H1 (cell line): ENCODE data around the gene ZNF536. TPM values are rescaled to one million over a fixed set of nuclear protein-coding genes. Genes with fewer than 3 reads are reported as not detected.
A peak's percentile ranks its signal among the peaks of the same experiment; 100 is the strongest.

Experiments used
- CTCF ChIA-PET: fragments of 300-600 bp; sonication (Branson Sonifier 250); formaldehyde crosslinking; loops from one replicate; lab custom pipeline; 2021; ENCODE audit not compliant: partially characterized antibody; lab: Charles Lee
- POLR2A ChIA-PET: fragments of 300-600 bp; sonication (Branson Sonifier 250); formaldehyde crosslinking; loops from one replicate; lab custom pipeline; 2021; ENCODE audit warnings: inconsistent platforms; ENCODE audit not compliant: partially characterized antibody; lab: Charles Lee
- DNase-seq, 2 experiments: peaks; one replicate each; pipeline versions ENCODE4 v3.0.0 to v3.0.0-alpha.2; 2010 to 2022; ENCODE audit warnings: low spot score in 2 of 2, low read depth in 1 of 2, mixed read lengths in 1 of 2
- FAIRE-seq: peaks from 2 replicates; lab custom pipeline; 2011; peaks lifted over from hg19 to GRCh38; lab: Jason Lieb, UNC
- H2AFZ ChIP-seq: 2 replicates; pipeline ENCODE4 v1.8.1; 2012; ENCODE audit warnings: low read length, inconsistent platforms
- H2AK5ac ChIP-seq: 2 replicates; pipeline ENCODE4 v1.6.1; 2013; ENCODE audit warnings: low read depth, low read length
- H2BK120ac ChIP-seq: replicated peaks from 2 replicates; pipeline ENCODE3; 2013; ENCODE audit warnings: low read depth, low read length, inconsistent platforms
- H2BK12ac ChIP-seq: 2 replicates; pipeline ENCODE4 v1.6.1; 2013; ENCODE audit warnings: low read depth, low read length
- H2BK15ac ChIP-seq: 2 replicates; pipeline ENCODE4 v1.6.1; 2013; ENCODE audit warnings: low read length
- H2BK20ac ChIP-seq: 2 replicates; pipeline ENCODE4 v1.6.1; 2013; ENCODE audit warnings: low read length
- H2BK5ac ChIP-seq: 2 replicates; pipeline ENCODE4 v1.6.1; 2013; ENCODE audit warnings: low read depth, low read length
- H3K14ac ChIP-seq: 2 replicates; pipeline ENCODE4 v1.6.1; 2013; ENCODE audit warnings: inconsistent platforms; ENCODE audit not compliant: insufficient read length
- H3K18ac ChIP-seq: 2 replicates; pipeline ENCODE4 v1.6.1; 2013; ENCODE audit warnings: low read length; ENCODE audit errors: extremely low read depth
- H3K23ac ChIP-seq: 2 replicates; pipeline ENCODE4 v1.6.1; 2013; ENCODE audit warnings: inconsistent platforms; ENCODE audit not compliant: insufficient read length
- H3K23me2 ChIP-seq: 2 replicates; pipeline ENCODE4 v1.6.1; 2013; ENCODE audit warnings: low read depth, low read length
- H3K27ac ChIP-seq: 2 replicates; pipeline ENCODE4 v1.6.1; 2011; ENCODE audit warnings: low read depth, low read length, inconsistent platforms
- H3K27me3 ChIP-seq, 4 experiments: replicated peaks in 1 of 4; 1 replicate in 1 of 4; 2 replicates in 3 of 4; pipeline versions ENCODE4 v1.6.1 to v1.8.1; 2011 to 2013; ENCODE audit warnings: low read length in 3 of 4, mild to moderate bottlenecking in 3 of 4, inconsistent platforms in 2 of 4, mixed read lengths in 2 of 4, moderate library complexity in 1 of 4; ENCODE audit not compliant: control insufficient read depth in 3 of 4, insufficient read depth in 3 of 4; ENCODE audit errors: extremely low read depth in 1 of 4
- H3K36me3 ChIP-seq, 4 experiments: 2 replicates each; pipeline versions ENCODE4 v1.6.1 to v1.8.1; 2011 to 2013; ENCODE audit warnings: mild to moderate bottlenecking in 4 of 4, low read length in 3 of 4, moderate library complexity in 2 of 4, control low read depth in 1 of 4, inconsistent platforms in 1 of 4; ENCODE audit not compliant: insufficient read depth in 4 of 4, control insufficient read depth in 2 of 4
- H3K4ac ChIP-seq: replicated peaks from 2 replicates; pipeline ENCODE3; 2013; ENCODE audit warnings: low read length, low read depth, mixed read lengths, inconsistent platforms; ENCODE audit not compliant: insufficient read length
- H3K4me1 ChIP-seq, 4 experiments: replicated peaks in 1 of 4; 1 replicate in 1 of 4; 2 replicates in 3 of 4; pipeline versions ENCODE4 v1.6.1 to v1.8.1; 2011 to 2013; ENCODE audit warnings: low read length in 3 of 4, inconsistent platforms in 2 of 4, mixed read lengths in 1 of 4; ENCODE audit not compliant: insufficient read depth in 4 of 4, control insufficient read depth in 3 of 4
- H3K4me2 ChIP-seq, 2 experiments: 2 replicates each; pipeline versions ENCODE4 v1.6.1 to v1.8.1; 2011 to 2013; ENCODE audit warnings: low read depth in 2 of 2, low read length in 2 of 2, control low read depth in 1 of 2, inconsistent platforms in 1 of 2, mild to moderate bottlenecking in 1 of 2; ENCODE audit not compliant: insufficient read depth in 1 of 2
- H3K4me3 ChIP-seq, 4 experiments: fragments of 200-600, 300-600 bp in 1 of 4; sonication (generic), shearing (Covaris generic), sonication (Bioruptor Twin) in 1 of 4; 2 replicates each; pipeline versions ENCODE4 v1.5.1 to v1.8.1; 2011 to 2016; ENCODE audit warnings: low read length in 4 of 4, low read depth in 3 of 4, control low read depth in 2 of 4, inconsistent platforms in 2 of 4, mild to moderate bottlenecking in 2 of 4, mixed read lengths in 1 of 4, moderate library complexity in 1 of 4; ENCODE audit not compliant: insufficient read depth in 2 of 4; ENCODE audit errors: extremely low read depth in 1 of 4
- H3K56ac ChIP-seq: replicated peaks from 2 replicates; pipeline ENCODE3; 2013; ENCODE audit warnings: low read depth, mild to moderate bottlenecking, mixed read lengths, low read length, inconsistent platforms; ENCODE audit not compliant: insufficient read length
- H3K79me1 ChIP-seq: 2 replicates; pipeline ENCODE4 v1.6.1; 2013; ENCODE audit warnings: low read depth, low read length, control low read depth
- H3K79me2 ChIP-seq, 2 experiments: 2 replicates each; pipeline versions ENCODE4 v1.6.1 to v1.8.1; 2012 to 2013; ENCODE audit warnings: low read length in 2 of 2, mild to moderate bottlenecking in 2 of 2, inconsistent platforms in 1 of 2; ENCODE audit not compliant: insufficient read depth in 2 of 2, control insufficient read depth in 1 of 2
- H3K9ac ChIP-seq, 4 experiments: replicated peaks in 1 of 4; 1 replicate in 1 of 4; 2 replicates in 3 of 4; pipeline versions ENCODE4 v1.6.1 to v1.8.1; 2011 to 2013; ENCODE audit warnings: low read depth in 3 of 4, low read length in 3 of 4, control low read depth in 2 of 4, mild to moderate bottlenecking in 2 of 4, moderate library complexity in 2 of 4, inconsistent platforms in 1 of 4; ENCODE audit errors: extremely low read depth in 1 of 4
- H3K9me3 ChIP-seq, 2 experiments: 2 replicates each; pipeline versions ENCODE4 v1.6.1 to v1.8.1; 2012 to 2013; ENCODE audit warnings: mild to moderate bottlenecking in 2 of 2, moderate library complexity in 2 of 2, control low read depth in 1 of 2, inconsistent platforms in 1 of 2, low read depth in 1 of 2, low read length in 1 of 2, mixed read lengths in 1 of 2; ENCODE audit not compliant: insufficient read depth in 2 of 2
- H4K20me1 ChIP-seq, 2 experiments: replicated peaks in 1 of 2; 2 replicates each; pipeline versions ENCODE3 to v1.8.1; 2011 to 2013; ENCODE audit warnings: inconsistent platforms in 2 of 2, low read length in 2 of 2, mild to moderate bottlenecking in 1 of 2; ENCODE audit not compliant: insufficient read depth in 2 of 2, control insufficient read depth in 1 of 2
- H4K5ac ChIP-seq: 2 replicates; pipeline ENCODE4 v1.6.1; 2013; ENCODE audit warnings: low read length, low read depth, mixed read lengths, inconsistent platforms; ENCODE audit not compliant: insufficient read length
- H4K8ac ChIP-seq: 2 replicates; pipeline ENCODE4 v1.8.0; 2013; ENCODE audit warnings: mild to moderate bottlenecking, moderate library complexity, low read length, inconsistent platforms; ENCODE audit not compliant: insufficient read depth; ENCODE audit errors: extremely low read depth
- H4K91ac ChIP-seq: replicated peaks from 2 replicates; pipeline ENCODE3; 2013; ENCODE audit warnings: low read length, mixed read lengths, inconsistent platforms; ENCODE audit not compliant: insufficient read length
- ATF3 ChIP-seq: IDR thresholded peaks from 2 replicates; pipeline ENCODE4 v1.6.1; 2011; ENCODE audit warnings: low read depth, mild to moderate bottlenecking, low read length; ENCODE audit not compliant: insufficient read depth
- CREB1 ChIP-seq: IDR thresholded peaks from 2 replicates; pipeline ENCODE4 v1.6.1; 2012; ENCODE audit warnings: inconsistent platforms
- E2F6 ChIP-seq: IDR thresholded peaks from 2 replicates; pipeline ENCODE4 v1.6.1; 2012; ENCODE audit warnings: inconsistent platforms
- FOSL1 ChIP-seq: IDR thresholded peaks from 2 replicates; pipeline ENCODE4 v1.6.1; 2011; ENCODE audit warnings: mild to moderate bottlenecking, low read depth, low read length, moderate library complexity; ENCODE audit not compliant: insufficient read depth
- JUND ChIP-seq: IDR thresholded peaks from 2 replicates; pipeline ENCODE4 v1.6.1; 2011; ENCODE audit warnings: mild to moderate bottlenecking, improper control_type of control experiment, low read length
- KDM4A ChIP-seq: IDR thresholded peaks from one replicate; pipeline ENCODE4 v1.7.1; 2012; ENCODE audit warnings: low read depth, mild to moderate bottlenecking, moderate library complexity, low read length, inconsistent platforms; ENCODE audit not compliant: severe bottlenecking
- RFX5 ChIP-seq: IDR thresholded peaks from 2 replicates; pipeline ENCODE4 v1.6.1; 2011; ENCODE audit warnings: low read depth, low read length, improper control_type of control experiment, borderline replicate concordance
- SIX5 ChIP-seq: IDR thresholded peaks from 2 replicates; pipeline ENCODE4 v1.6.1; 2011; ENCODE audit warnings: mild to moderate bottlenecking, low read depth, low read length
- SP1 ChIP-seq: IDR thresholded peaks from 2 replicates; pipeline ENCODE4 v1.6.1; 2011; ENCODE audit warnings: low read depth, low read length
- SRF ChIP-seq: IDR thresholded peaks from 2 replicates; pipeline ENCODE4 v1.6.1; 2011; ENCODE audit warnings: mild to moderate bottlenecking, low read depth, low read length, moderate library complexity
- TEAD4 ChIP-seq: IDR thresholded peaks from 2 replicates; pipeline ENCODE4 v1.6.1; 2012; ENCODE audit warnings: low read depth, low read length, inconsistent platforms, mixed read lengths
- WGBS, 2 experiments: shearing (Covaris generic) in 1 of 2; methylation state at CpG; one replicate each; pipeline versions ENCODE4 v1.1.6 to v1.1.7; 2013 to 2015; ENCODE audit warnings: low lambda C conversion rate in 2 of 2, mixed read lengths in 2 of 2, inconsistent platforms in 1 of 2, low coverage in 1 of 2, missing lambda C conversion rate in 1 of 2; ENCODE audit not compliant: insufficient replicate concordance in 2 of 2, insufficient coverage in 1 of 2, insufficient read length in 1 of 2; ENCODE audit errors: extremely low coverage in 1 of 2, missing lambda C conversion rate in 1 of 2; 5-methylcytosine and 5-hydroxymethylcytosine counted together
- polyA plus RNA-seq, 7 experiments: library from polyadenylated mRNA; depleted of rRNA in 3 of 7; stranded (reverse) in 5 of 7; unstranded in 2 of 7; fragments of >200 nt in 5 of 7; fragments of 200-250 nt in 2 of 7; gene quantifications; 1 replicate in 5 of 7; 2 replicates in 1 of 7; 4 replicates in 1 of 7; pipeline versions ENCODE4 v1.2.1 to v1.2.3, GENCODE V29; 2011 to 2013; ENCODE audit warnings: missing spikeins in 2 of 7, mixed read lengths in 2 of 7
- total RNA-seq: library from RNA; stranded (reverse); fragmentation: NEBNext Ultra II Directional; extraction: Animal tissue kit (Norgen Biotek cat#: 25700); gene quantifications from 2 replicates; pipeline ENCODE4 v1.2.1, GENCODE V29; 2021

Gene ZNF536
- total and polyA plus RNA-seq, 2 of the 8 experiments (the other 6 are each of a cell fraction or from before 2014, with no cell fraction given): 0.09 to 0.11 TPM

DNA sequence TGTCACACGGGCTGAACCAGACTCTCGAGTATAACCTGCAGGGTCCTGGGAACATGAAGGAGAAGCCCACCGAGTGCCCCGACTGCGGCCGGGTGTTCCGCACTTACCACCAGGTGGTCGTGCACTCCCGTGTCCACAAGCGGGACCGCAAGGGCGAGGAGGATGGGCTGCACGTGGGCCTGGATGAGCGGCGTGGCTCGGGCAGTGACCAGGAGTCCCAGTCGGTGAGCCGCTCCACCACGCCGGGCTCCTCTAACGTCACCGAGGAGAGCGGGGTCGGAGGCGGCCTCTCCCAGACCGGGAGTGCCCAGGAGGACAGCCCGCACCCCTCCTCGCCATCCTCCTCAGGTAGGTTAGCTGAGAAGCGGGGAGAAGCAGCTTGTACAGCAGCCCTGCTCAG is 73.2 kb downstream of the ZNF536 start:
- CTCF ChIA-PET: interaction anchor here (1.6 kb wide), 1 partner anchor 12 kb away, joined by 3 read pairs; no protein-coding TSS in a partner anchor
- no peak overlapping the region for H4K91ac ChIP-seq
- H3K9me3 ChIP-seq: no peaks in the 10 kb centered on the region
- no peak overlapping the region for H3K27ac ChIP-seq
- no peak overlapping the region for H3K23ac ChIP-seq
- no peak overlapping the region; the same call in 1 of the 2 replicates for H2BK12ac ChIP-seq
- H2AFZ ChIP-seq: no peak overlapping the region
- H2BK20ac ChIP-seq: no peak overlapping the region
- H4K8ac ChIP-seq: no peak overlapping the region
- H3K4me2 ChIP-seq: no peak overlapping the region
- no peak overlapping the region for H2BK15ac ChIP-seq
- no peaks in the 10 kb centered on the region for H3K23me2 ChIP-seq
- H3K36me3 ChIP-seq: no peaks in the 10 kb centered on the region
- H3K79me2 ChIP-seq: no peaks in the 10 kb centered on the region
- H3K27me3 ChIP-seq: no peaks in the 10 kb centered on the region
- no peak overlapping the region for H2BK120ac ChIP-seq
- H2AK5ac ChIP-seq: peak overlapping the region; percentile 10; the same call in 1 of the 2 replicates
- H3K56ac ChIP-seq: no peak overlapping the region
- H3K79me1 ChIP-seq: no peaks in the 10 kb centered on the region
- H3K14ac ChIP-seq: no peak overlapping the region
- H3K4ac ChIP-seq: no peak overlapping the region
- no peak for FAIRE-seq
- no peaks in the 10 kb centered on the region for H4K20me1 ChIP-seq
- H3K9ac ChIP-seq: no peak overlapping the region
- POLR2A ChIA-PET: no interaction called here
- WGBS, 2 experiments: 98% methylated on average over 27 of the region's 29 CpGs; no CpG with 5 or more reads in 1 of the 2 experiments
- no peak overlapping the region for H3K18ac ChIP-seq
- peaks cover 7 to 13% (median 9%) of the 10 kb centered on the region in 4 experiments; a peak in 5 of 7 replicates for H3K4me1 ChIP-seq
- no peak overlapping the region for H4K5ac ChIP-seq
- H2BK5ac ChIP-seq: no peak overlapping the region
- no peak overlapping the region for H3K4me3 ChIP-seq
- DNase-seq: no peak
- TF ChIP-seq SP1: no peak
- no peak for TF ChIP-seq SIX5
- no peak for TF ChIP-seq E2F6
- TF ChIP-seq RFX5: no peak
- TF ChIP-seq KDM4A: no peak
- TF ChIP-seq CREB1: no peak
- TF ChIP-seq JUND: no peak
- TF ChIP-seq TEAD4: no peak
- TF ChIP-seq SRF: no peak
- TF ChIP-seq ATF3: no peak
- TF ChIP-seq FOSL1: no peak
